AG04450 (cell line): ENCODE data around the gene NSD1. TPM values are rescaled to one million over a fixed set of nuclear protein-coding genes. Genes with fewer than 3 reads are reported as not detected.

Source experiments
- CTCF ChIA-PET: fragments of 300-600, 350-600 bp; formaldehyde crosslinking; extraction: SDS; loops from one replicate; lab custom pipeline; 2022; ENCODE audit warnings: antibody characterized with exemption, inconsistent platforms; lab: Charles Lee
- POLR2A ChIA-PET: fragments of 350-600 bp; formaldehyde crosslinking; extraction: SDS; loops from one replicate; lab custom pipeline; 2021; ENCODE audit warnings: antibody characterized with exemption, inconsistent platforms; lab: Yijun Ruan, JAX
- DNase-seq: peaks from one replicate; pipeline ENCODE4 v3.0.0-alpha.2; 2011; ENCODE audit warnings: low read depth, low spot score
- H3K27ac ChIP-seq: one replicate; pipeline ENCODE4 v1.5.1; 2012; ENCODE audit warnings: low read depth, low read length, control low read depth
- H3K27me3 ChIP-seq: one replicate; pipeline ENCODE4 v1.6.0; 2012; ENCODE audit warnings: low read length; ENCODE audit not compliant: control insufficient read depth, insufficient read depth
- H3K4me3 ChIP-seq: 2 replicates; pipeline ENCODE4 v1.5.1; 2011; ENCODE audit warnings: mild to moderate bottlenecking, low read depth, low read length, control low read depth
- H3K9me3 ChIP-seq: 2 replicates; pipeline ENCODE4 v1.5.1; 2012; ENCODE audit warnings: low read length; ENCODE audit not compliant: control insufficient read depth, insufficient read depth
- polyA plus RNA-seq: library from polyadenylated mRNA; depleted of rRNA; stranded (reverse); fragments of >200 nt; gene quantifications from 2 replicates; pipeline ENCODE4 v1.2.3, GENCODE V29; 2011
- TF ChIP-seq, protein P1 (sequence below): IDR thresholded peaks from 2 replicates; pipeline ENCODE4 v1.5.1; 2011; ENCODE audit warnings: low read depth, low read length, control low read depth, inconsistent platforms

The NSD1 gene
- polyA plus RNA-seq, 1 experiment = 33.4 TPM

- H3K27me3 ChIP-seq = no peaks in the 10 kb centered on the region
- H3K27ac ChIP-seq = no peak overlapping the region
- TF ChIP-seq, protein P1, sequence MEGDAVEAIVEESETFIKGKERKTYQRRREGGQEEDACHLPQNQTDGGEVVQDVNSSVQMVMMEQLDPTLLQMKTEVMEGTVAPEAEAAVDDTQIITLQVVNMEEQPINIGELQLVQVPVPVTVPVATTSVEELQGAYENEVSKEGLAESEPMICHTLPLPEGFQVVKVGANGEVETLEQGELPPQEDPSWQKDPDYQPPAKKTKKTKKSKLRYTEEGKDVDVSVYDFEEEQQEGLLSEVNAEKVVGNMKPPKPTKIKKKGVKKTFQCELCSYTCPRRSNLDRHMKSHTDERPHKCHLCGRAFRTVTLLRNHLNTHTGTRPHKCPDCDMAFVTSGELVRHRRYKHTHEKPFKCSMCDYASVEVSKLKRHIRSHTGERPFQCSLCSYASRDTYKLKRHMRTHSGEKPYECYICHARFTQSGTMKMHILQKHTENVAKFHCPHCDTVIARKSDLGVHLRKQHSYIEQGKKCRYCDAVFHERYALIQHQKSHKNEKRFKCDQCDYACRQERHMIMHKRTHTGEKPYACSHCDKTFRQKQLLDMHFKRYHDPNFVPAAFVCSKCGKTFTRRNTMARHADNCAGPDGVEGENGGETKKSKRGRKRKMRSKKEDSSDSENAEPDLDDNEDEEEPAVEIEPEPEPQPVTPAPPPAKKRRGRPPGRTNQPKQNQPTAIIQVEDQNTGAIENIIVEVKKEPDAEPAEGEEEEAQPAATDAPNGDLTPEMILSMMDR = no peak
- DNase-seq = no peak
- POLR2A ChIA-PET = interaction anchor here (0.6 kb wide), 1 partner anchor 96 kb away, joined by 4 read pairs; no protein-coding TSS in a partner anchor
- H3K4me3 ChIP-seq = no peak overlapping the region
- H3K9me3 ChIP-seq = no peaks in the 10 kb centered on the region
- CTCF ChIA-PET = no interaction called here
Observed at GRCh38 chr5:177209610-177210009, 76.0 kb downstream of the NSD1 start.

GRCh38 chr5:177212242-177212641 is 78.7 kb downstream of the NSD1 start:
- ChIA-PET CTCF (interaction anchor here (0.7 kb wide), 1 partner anchor 9 kb away, joined by 4 read pairs; no protein-coding TSS in a partner anchor), POLR2A (no interaction called here)
- no peak for DNase-seq
- H3K27me3 ChIP-seq = no peaks in the 10 kb centered on the region
- H3K9me3 ChIP-seq = no peaks in the 10 kb centered on the region
- no peak overlapping the region for H3K27ac ChIP-seq
- TF ChIP-seq, protein P1 = no peak
- H3K4me3 ChIP-seq = no peak overlapping the region

DNA sequence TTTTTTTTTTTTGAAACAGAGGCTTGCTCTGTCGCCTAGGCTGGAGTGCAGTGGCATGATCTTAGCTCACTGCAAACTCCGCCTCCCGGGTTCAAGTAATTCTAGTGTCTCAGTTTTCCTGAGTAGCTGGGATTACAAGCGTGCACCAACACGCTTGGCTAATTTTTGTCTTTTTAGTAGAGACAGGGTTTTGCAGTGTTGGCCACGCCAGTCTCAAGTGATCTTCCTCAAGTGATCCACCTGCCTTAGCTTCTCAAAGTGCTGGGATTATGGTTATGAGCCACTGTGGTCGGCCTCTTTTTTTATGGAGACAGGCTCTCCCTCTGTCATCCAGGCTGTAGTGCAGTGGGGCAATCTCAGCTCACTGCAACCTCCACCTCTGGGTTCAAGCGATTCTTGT is 87.0 kb downstream of the NSD1 start:
- Histone ChIP-seq H3K27me3 (no peaks in the 10 kb centered on the region), H3K27ac (no peak overlapping the region), H3K9me3 (no peaks in the 10 kb centered on the region), H3K4me3 (no peak overlapping the region)
- TF ChIP-seq, protein P1 = no peak
- ChIA-PET CTCF (interaction anchor here (0.6 kb wide), 2 partner anchors 30 to 107 kb away, joined by 3 read pairs; no protein-coding TSS in a partner anchor), POLR2A (no interaction called here)
- no peak for DNase-seq

GRCh38 chr5:177222269-177222668 is 88.7 kb downstream of the NSD1 start:
- H3K9me3 ChIP-seq = no peaks in the 10 kb centered on the region
- TF ChIP-seq, protein P1 = no peak
- CTCF ChIA-PET = no interaction called here

GRCh38 chr5:177225798-177226197 is 92.2 kb downstream of the NSD1 start:
- ChIA-PET CTCF (no interaction called here), POLR2A (interaction anchor here (0.6 kb wide), 1 partner anchor 32 kb away, joined by 5 read pairs; no protein-coding TSS in a partner anchor)
- DNase-seq = no peak
- Histone ChIP-seq H3K27me3 (no peaks in the 10 kb centered on the region), H3K4me3 (no peak overlapping the region), H3K27ac (no peak overlapping the region), H3K9me3 (no peaks in the 10 kb centered on the region)
- TF ChIP-seq, protein P1 = no peak

More at GRCh38 chr5:177222269-177222668, 88.7 kb downstream of the NSD1 start:
- no peak for DNase-seq
- POLR2A ChIA-PET = no interaction called here
- Histone ChIP-seq H3K27ac (no peak overlapping the region), H3K27me3 (no peaks in the 10 kb centered on the region), H3K4me3 (no peak overlapping the region)
